ENCODE data around the gene WDR75. TPM values are rescaled to one million over a fixed set of nuclear protein-coding genes. Genes with fewer than 3 reads are reported as not detected.

Gene WDR75
- total and polyA plus RNA-seq, 2 donors from 2014 or later = 15.6 to 28.3 TPM

DNA sequence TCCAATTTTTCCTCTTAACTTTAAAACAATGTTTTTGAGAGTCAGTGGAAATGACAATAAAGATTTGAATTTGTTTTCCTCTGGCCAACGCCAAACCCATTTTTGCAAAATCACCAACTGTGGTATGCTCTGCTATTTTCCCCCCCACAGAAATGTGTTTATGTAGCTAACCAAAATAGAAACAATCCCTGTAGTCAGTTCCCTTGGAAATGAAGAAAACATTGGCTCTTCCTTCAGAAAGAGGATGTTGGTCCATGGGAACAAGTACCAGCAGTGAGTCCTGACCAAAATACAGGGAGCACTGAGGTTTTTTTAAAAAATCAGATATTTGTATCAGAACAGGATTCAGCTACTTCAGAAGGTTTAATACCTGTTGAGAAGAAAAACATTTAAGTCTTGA, 74.0 kb downstream of the WDR75 start:
- TF ChIP-seq, protein P1, sequence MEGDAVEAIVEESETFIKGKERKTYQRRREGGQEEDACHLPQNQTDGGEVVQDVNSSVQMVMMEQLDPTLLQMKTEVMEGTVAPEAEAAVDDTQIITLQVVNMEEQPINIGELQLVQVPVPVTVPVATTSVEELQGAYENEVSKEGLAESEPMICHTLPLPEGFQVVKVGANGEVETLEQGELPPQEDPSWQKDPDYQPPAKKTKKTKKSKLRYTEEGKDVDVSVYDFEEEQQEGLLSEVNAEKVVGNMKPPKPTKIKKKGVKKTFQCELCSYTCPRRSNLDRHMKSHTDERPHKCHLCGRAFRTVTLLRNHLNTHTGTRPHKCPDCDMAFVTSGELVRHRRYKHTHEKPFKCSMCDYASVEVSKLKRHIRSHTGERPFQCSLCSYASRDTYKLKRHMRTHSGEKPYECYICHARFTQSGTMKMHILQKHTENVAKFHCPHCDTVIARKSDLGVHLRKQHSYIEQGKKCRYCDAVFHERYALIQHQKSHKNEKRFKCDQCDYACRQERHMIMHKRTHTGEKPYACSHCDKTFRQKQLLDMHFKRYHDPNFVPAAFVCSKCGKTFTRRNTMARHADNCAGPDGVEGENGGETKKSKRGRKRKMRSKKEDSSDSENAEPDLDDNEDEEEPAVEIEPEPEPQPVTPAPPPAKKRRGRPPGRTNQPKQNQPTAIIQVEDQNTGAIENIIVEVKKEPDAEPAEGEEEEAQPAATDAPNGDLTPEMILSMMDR (IDR thresholded peaks at IDR 0.05; ENCODE audit: borderline replicate concordance, extremely low read depth, insufficient read depth) = no peak
- H3K4me1 ChIP-seq (ENCODE audit: control insufficient read depth in 2 of 3, insufficient read depth in 2 of 3, low read depth in 1 of 3, low read length in 3 of 3) = no peaks in the 10 kb centered on the region
- H3K27me3 ChIP-seq (ENCODE audit: control insufficient read depth, insufficient read depth, low read length) = no peaks in the 10 kb centered on the region
- intact Hi-C loops (cut with DNase I) = no loop called here
- H3K9me3 ChIP-seq (ENCODE audit: control insufficient read depth in 2 of 3, insufficient read depth in 1 of 3, low read length in 3 of 3) = no peaks in the 10 kb centered on the region
- DNase-seq = no peak
- H3K27ac ChIP-seq (ENCODE audit: low read depth in 2 of 2, low read length in 2 of 2) = no peak overlapping the region
- no peak overlapping the region for H3K9ac ChIP-seq (ENCODE audit: low read length in 3 of 3)
- FAIRE-seq = no peak
- no peak overlapping the region for H3K4me3 ChIP-seq (ENCODE audit: low read length in 3 of 3)
- H3K36me3 ChIP-seq (ENCODE audit: control insufficient read depth in 2 of 3, insufficient read depth in 3 of 3, low read length in 3 of 3) = no peaks in the 10 kb centered on the region

DNA sequence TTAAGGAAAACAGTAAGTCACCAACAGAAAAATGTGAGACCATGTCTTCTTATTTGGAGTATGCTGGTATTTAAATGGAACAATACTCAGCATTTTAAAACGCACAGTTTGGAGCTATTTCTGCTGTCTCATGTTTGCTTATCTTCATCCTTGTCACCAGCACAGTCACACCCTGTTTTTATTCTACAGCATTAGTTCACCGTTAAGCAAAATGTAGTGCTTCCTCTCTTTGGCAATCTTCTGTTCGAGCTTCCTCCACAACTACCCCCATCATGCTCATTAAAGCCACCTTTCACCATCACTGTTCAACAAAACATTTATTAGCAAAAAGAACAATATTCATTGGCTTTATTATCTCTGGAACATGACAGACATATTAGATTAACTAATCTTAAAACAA, 75.3 kb downstream of the WDR75 start:
- Histone ChIP-seq H3K4me3 (ENCODE audit: low read length in 3 of 3) (no peak overlapping the region), H3K36me3 (ENCODE audit: control insufficient read depth in 2 of 3, insufficient read depth in 3 of 3, low read length in 3 of 3) (no peaks in the 10 kb centered on the region), H3K27me3 (ENCODE audit: control insufficient read depth, insufficient read depth, low read length) (no peaks in the 10 kb centered on the region), H3K9ac (ENCODE audit: low read length in 3 of 3) (no peak overlapping the region), H3K27ac (ENCODE audit: low read depth in 2 of 2, low read length in 2 of 2) (no peak overlapping the region), H3K9me3 (ENCODE audit: control insufficient read depth in 2 of 3, insufficient read depth in 1 of 3, low read length in 3 of 3) (no peaks in the 10 kb centered on the region), H3K4me1 (ENCODE audit: control insufficient read depth in 2 of 3, insufficient read depth in 2 of 3, low read depth in 1 of 3, low read length in 3 of 3) (no peaks in the 10 kb centered on the region)
- intact Hi-C loops (cut with DNase I) = no loop called here
- FAIRE-seq (no peak), DNase-seq (no peak)
- TF ChIP-seq, protein P1 (IDR thresholded peaks at IDR 0.05; ENCODE audit: borderline replicate concordance, extremely low read depth, insufficient read depth) = no peak

DNA sequence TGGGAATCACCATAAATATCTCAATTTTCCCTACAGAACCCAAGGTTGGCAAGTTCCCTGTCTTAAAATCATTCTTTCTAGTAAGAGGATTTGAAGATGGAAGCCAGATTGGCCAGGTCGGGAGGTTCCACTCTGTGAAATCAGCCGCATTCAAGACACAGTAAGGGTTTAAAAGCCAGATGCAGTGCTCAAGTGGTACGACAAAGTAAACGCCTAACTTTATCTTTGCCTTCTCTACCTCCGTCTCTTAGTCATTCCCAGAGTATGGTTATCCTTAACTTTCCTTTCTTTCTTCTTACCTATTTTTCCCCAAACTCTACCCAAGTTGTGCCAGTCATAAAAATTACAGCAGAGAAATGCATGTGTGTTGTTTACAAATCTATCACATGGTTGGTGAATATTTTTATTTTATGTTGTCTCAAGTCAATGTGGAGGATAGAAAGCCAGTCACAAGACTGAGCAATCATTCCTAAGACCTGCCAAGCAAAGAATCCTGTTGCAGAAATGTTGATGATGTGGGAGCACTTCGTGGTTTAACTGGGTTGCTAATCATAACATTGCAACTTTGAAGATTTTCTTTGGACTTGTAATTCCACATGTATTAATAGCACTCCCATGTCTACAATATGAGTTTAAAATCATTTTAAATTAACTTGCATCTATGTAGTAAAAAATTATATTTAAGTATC, 76.7 kb downstream of the WDR75 start:
- Histone ChIP-seq H3K27me3 (ENCODE audit: control insufficient read depth, insufficient read depth, low read length) (no peaks in the 10 kb centered on the region), H3K4me3 (ENCODE audit: low read length in 3 of 3) (no peak overlapping the region), H3K4me1 (ENCODE audit: control insufficient read depth in 2 of 3, insufficient read depth in 2 of 3, low read depth in 1 of 3, low read length in 3 of 3) (peaks cover 2 to 7% (median 3%) of the 10 kb centered on the region in 3 donors), H3K27ac (ENCODE audit: low read depth in 2 of 2, low read length in 2 of 2) (no peak overlapping the region), H3K36me3 (ENCODE audit: control insufficient read depth in 2 of 3, insufficient read depth in 3 of 3, low read length in 3 of 3) (no peaks in the 10 kb centered on the region), H3K9me3 (ENCODE audit: control insufficient read depth in 2 of 3, insufficient read depth in 1 of 3, low read length in 3 of 3) (no peaks in the 10 kb centered on the region), H3K9ac (ENCODE audit: low read length in 3 of 3) (no peak overlapping the region)
- intact Hi-C loops (cut with DNase I) = no loop called here
- DNase-seq (no peak), FAIRE-seq (no peak)
- TF ChIP-seq, protein P1 (IDR thresholded peaks at IDR 0.05; ENCODE audit: borderline replicate concordance, extremely low read depth, insufficient read depth) = no peak

All from kidney (tissue), 14 donors.